ENCODE measurements around the gene EGLN3. TPM values are rescaled to one million over a fixed set of nuclear protein-coding genes. Genes with fewer than 3 reads are reported as not detected.

The EGLN3 gene
- total and polyA plus RNA-seq, 9 donors, result 1.7 to 5.1 (median 2.4) TPM

GRCh38 chr14:33996462-33996861 is 45.6 kb upstream of the EGLN3 start:
- TF ChIP-seq POLR2A (IDR thresholded peaks at IDR 0.05), result no peak
- TF ChIP-seq EP300 (IDR thresholded peaks at IDR 0.05), result no peak
- TF ChIP-seq CTCF (IDR thresholded peaks at IDR 0.05), result no peak
- intact Hi-C loops (cut with DNase I), result no loop called here
- H3K4me1 ChIP-seq (ENCODE audit: insufficient read depth), result no peaks in the 10 kb centered on the region
- no peaks in the 10 kb centered on the region for H3K9me3 ChIP-seq
- no peak overlapping the region for H3K4me3 ChIP-seq
- H3K27ac ChIP-seq, result no peak overlapping the region
- whole genome bisulfite sequencing, 3 donors, result 96 to 97% (median 97%) methylated on average over 8 of the region's 8 CpGs
- no peaks in the 10 kb centered on the region for H3K36me3 ChIP-seq
- no peak for DNase-seq
- no peaks in the 10 kb centered on the region for H3K27me3 ChIP-seq

GRCh38 chr14:33993246-33993645 is 42.4 kb upstream of the EGLN3 start:
- H3K4me3 ChIP-seq, result no peak overlapping the region
- TF ChIP-seq EP300 (IDR thresholded peaks at IDR 0.05) (no peak), POLR2A (IDR thresholded peaks at IDR 0.05) (no peak), CTCF (IDR thresholded peaks at IDR 0.05) (no peak)
- 64 to 83% (median 79%) methylated on average over 1 of the region's 1 CpG for WGBS, 3 donors
- H3K27me3 ChIP-seq, result no peaks in the 10 kb centered on the region
- no peak overlapping the region for H3K27ac ChIP-seq
- DNase-seq, result no peak
- peaks cover 2% of the 10 kb centered on the region for H3K4me1 ChIP-seq (ENCODE audit: insufficient read depth)
- no peaks in the 10 kb centered on the region for H3K36me3 ChIP-seq
- no peaks in the 10 kb centered on the region for H3K9me3 ChIP-seq
- intact Hi-C loops (cut with DNase I), result no loop called here

- no peak overlapping the region for H3K27ac ChIP-seq
- H3K4me1 ChIP-seq (ENCODE audit: insufficient read depth), result peaks cover 2% of the 10 kb centered on the region
- no peaks in the 10 kb centered on the region for H3K9me3 ChIP-seq
- no peak overlapping the region for H3K4me3 ChIP-seq
- H3K27me3 ChIP-seq, result no peaks in the 10 kb centered on the region
- H3K36me3 ChIP-seq, result no peaks in the 10 kb centered on the region
- no peak for DNase-seq
- no peak for TF ChIP-seq CTCF (IDR thresholded peaks at IDR 0.05)
- TF ChIP-seq EP300 (IDR thresholded peaks at IDR 0.05), result no peak
- TF ChIP-seq POLR2A (IDR thresholded peaks at IDR 0.05), result no peak
- intact Hi-C loops (cut with DNase I), result no loop called here
- WGBS, 3 donors, result 45 to 63% (median 53%) methylated on average over 3 of the region's 3 CpGs
Measured at GRCh38 chr14:33992274-33993007, 41.6 kb upstream of the EGLN3 start.

- DNase-seq, result no peak
- Histone ChIP-seq H3K9me3 (no peaks in the 10 kb centered on the region), H3K4me1 (ENCODE audit: insufficient read depth) (peaks cover 2% of the 10 kb centered on the region), H3K4me3 (no peak overlapping the region), H3K27ac (no peak overlapping the region), H3K27me3 (no peaks in the 10 kb centered on the region), H3K36me3 (no peaks in the 10 kb centered on the region)
- TF ChIP-seq POLR2A (IDR thresholded peaks at IDR 0.05) (no peak), EP300 (IDR thresholded peaks at IDR 0.05) (no peak), CTCF (IDR thresholded peaks at IDR 0.05) (no peak)
- 91 to 99% (median 97%) methylated on average over 1 of the region's 1 CpG for WGBS, 3 donors
- intact Hi-C loops (cut with DNase I), result no loop called here
Measured at GRCh38 chr14:33990790-33991189, 39.9 kb upstream of the EGLN3 start.
